ENCODE results near the gene POLR1C.
"Not testable (repeated sequence)": the region's sequence is repeated elsewhere in the genome, so short reads cannot be mapped to it uniquely, and the experiment has no call there.

DNA sequence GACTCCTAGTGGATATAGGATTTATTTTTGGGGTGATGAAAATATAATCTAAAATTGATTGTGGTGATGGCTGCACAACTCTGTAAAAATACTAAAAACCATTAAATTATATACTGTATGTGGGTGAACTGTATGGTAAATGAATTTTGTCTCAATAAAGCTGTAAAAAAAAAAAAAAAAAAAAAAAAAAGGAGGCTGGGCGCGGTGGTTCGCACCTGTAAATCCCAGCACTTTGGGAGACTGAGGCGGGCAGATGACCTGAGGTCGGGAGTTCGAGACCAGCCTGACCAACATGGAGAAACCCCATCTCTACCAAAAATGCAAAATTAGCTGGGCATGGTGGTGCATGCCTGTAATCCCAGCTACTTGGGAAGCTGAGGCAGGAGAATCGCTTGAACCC is 40.7 kb downstream of the POLR1C start:
- not testable (repeated sequence) for TF ChIP-seq CTCF, POLR2A (IDR thresholded peaks at IDR 0.05)
